NCI-H2196 (cell line): Measurements from ENCODE around the gene TENM4.

Source experiments
- DNase-seq: peaks from one replicate; lab custom pipeline; 2025; ENCODE audit not compliant: unreplicated experiment; lab: John Stamatoyannopoulos, UW

Gene TENM4

GRCh38 chr11:79421820-79422219 lies 19.0 kb downstream of the TENM4 start:
- no peak for DNase-seq

- no peak for DNase-seq
These were observed 21.7 kb downstream of the TENM4 start for GRCh38 chr11:79419120-79419519.

- DNase-seq, result no peak
These were observed 22.6 kb downstream of the TENM4 start for GRCh38 chr11:79418241-79418640.

GRCh38 chr11:79417069-79417920 lies 23.5 kb downstream of the TENM4 start:
- no peak for DNase-seq

- DNase-seq, result no peak
These were observed 24.9 kb downstream of the TENM4 start for GRCh38 chr11:79415912-79416311.

GRCh38 chr11:79415411-79415810 lies 25.4 kb downstream of the TENM4 start:
- no peak for DNase-seq

GRCh38 chr11:79414644-79415317 lies 26.0 kb downstream of the TENM4 start:
- no peak for DNase-seq

GRCh38 chr11:79414041-79414440 lies 26.8 kb downstream of the TENM4 start:
- no peak for DNase-seq

GRCh38 chr11:79413268-79413667 lies 27.6 kb downstream of the TENM4 start:
- no peak for DNase-seq

GRCh38 chr11:79412761-79413160 lies 28.1 kb downstream of the TENM4 start:
- DNase-seq, result no peak

GRCh38 chr11:79409330-79409729 lies 31.5 kb downstream of the TENM4 start:
- no peak for DNase-seq

- DNase-seq, result no peak
These were observed 34.5 kb downstream of the TENM4 start for GRCh38 chr11:79406376-79406775.

- no peak for DNase-seq
These were observed 36.0 kb downstream of the TENM4 start for GRCh38 chr11:79404806-79405205.

GRCh38 chr11:79404325-79404724 lies 36.5 kb downstream of the TENM4 start:
- no peak for DNase-seq

GRCh38 chr11:79403839-79404238 lies 37.0 kb downstream of the TENM4 start:
- no peak for DNase-seq

GRCh38 chr11:79402912-79403311 lies 37.9 kb downstream of the TENM4 start:
- no peak for DNase-seq

- DNase-seq, result no peak
These were observed 40.0 kb downstream of the TENM4 start for GRCh38 chr11:79400717-79401330.

GRCh38 chr11:79400206-79400605 lies 40.6 kb downstream of the TENM4 start:
- no peak for DNase-seq

GRCh38 chr11:79397252-79397651 lies 43.6 kb downstream of the TENM4 start:
- no peak for DNase-seq

GRCh38 chr11:79396674-79397073 lies 44.2 kb downstream of the TENM4 start:
- DNase-seq, result no peak

GRCh38 chr11:79396001-79396400 lies 44.8 kb downstream of the TENM4 start:
- DNase-seq, result no peak
